ENCODE data around the gene FNIP1.
"Not testable (repeated sequence)": the region's sequence is repeated elsewhere in the genome, so short reads cannot be mapped to it uniquely, and the experiment has no call there.

FNIP1 gene

DNA sequence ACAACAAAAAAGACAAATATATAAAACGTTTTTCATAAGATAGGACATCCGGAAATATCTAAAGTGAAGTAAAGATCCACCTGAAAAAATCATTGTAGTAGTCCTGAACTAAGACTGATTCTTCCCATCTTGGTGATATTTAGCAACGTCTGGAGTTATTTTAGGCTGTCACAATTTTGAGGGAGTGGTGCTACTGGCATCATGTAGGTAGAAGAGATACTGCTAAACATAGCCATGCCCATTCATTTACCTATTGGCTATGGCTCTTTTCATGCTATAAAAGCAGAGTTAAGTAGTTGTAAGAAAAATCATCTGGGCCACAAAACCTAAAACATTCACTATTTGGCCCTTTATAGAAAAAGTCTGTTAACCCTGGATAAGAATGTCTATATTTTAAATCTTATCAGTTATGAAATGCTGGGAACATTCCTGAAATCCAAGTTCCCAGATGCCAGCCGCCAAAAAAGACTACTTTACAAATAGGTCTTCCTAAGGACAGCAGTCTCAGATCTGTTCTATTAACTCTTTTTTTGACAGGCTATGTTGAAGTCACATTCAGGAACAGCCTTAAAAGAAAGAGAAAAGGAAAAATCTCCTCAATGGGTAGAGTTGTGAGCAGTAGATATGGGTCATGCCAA, 188.8 kb downstream of the FNIP1 start:
- no peak for DNase-seq (ENCODE audit: low read depth, low spot score)

DNA sequence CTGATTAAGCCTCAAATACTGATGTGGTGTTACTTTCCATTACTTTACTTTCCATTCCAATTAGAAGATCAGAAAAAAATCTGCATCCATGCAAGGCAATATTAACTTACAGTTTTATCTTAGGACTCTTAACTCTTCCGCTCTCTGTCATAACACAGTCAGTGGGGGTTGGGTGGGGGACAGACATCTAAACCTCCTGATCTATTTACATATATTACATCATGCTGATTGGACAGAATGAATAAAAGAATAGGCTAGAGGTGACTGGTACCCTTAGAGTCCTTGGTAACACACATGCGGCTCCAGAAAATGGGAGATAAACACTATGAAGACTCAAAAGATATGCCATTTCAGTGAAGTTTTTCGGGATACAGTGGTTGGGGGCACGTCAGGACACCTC, 189.4 kb downstream of the FNIP1 start:
- DNase-seq (ENCODE audit: low read depth, low spot score): no peak

DNA sequence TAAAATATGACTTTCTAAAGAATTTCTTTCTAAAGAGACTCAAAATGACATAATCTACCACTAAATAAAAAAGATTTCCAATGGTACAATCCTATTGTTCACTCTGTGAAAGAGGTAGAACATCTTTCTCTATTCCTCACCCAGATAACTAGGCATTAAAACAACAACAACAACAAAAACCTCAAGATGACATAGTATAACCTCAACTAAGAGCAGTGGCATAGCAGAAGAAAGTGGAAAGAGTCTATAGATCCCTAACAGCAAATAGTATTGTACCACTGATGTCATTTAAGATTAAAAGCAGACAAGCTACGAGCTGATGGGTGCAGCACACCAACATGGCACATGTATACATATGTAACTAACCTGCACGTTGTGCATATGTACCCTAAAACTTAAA, 191.7 kb downstream of the FNIP1 start:
- DNase-seq (ENCODE audit: low read depth, low spot score): no peak

DNA sequence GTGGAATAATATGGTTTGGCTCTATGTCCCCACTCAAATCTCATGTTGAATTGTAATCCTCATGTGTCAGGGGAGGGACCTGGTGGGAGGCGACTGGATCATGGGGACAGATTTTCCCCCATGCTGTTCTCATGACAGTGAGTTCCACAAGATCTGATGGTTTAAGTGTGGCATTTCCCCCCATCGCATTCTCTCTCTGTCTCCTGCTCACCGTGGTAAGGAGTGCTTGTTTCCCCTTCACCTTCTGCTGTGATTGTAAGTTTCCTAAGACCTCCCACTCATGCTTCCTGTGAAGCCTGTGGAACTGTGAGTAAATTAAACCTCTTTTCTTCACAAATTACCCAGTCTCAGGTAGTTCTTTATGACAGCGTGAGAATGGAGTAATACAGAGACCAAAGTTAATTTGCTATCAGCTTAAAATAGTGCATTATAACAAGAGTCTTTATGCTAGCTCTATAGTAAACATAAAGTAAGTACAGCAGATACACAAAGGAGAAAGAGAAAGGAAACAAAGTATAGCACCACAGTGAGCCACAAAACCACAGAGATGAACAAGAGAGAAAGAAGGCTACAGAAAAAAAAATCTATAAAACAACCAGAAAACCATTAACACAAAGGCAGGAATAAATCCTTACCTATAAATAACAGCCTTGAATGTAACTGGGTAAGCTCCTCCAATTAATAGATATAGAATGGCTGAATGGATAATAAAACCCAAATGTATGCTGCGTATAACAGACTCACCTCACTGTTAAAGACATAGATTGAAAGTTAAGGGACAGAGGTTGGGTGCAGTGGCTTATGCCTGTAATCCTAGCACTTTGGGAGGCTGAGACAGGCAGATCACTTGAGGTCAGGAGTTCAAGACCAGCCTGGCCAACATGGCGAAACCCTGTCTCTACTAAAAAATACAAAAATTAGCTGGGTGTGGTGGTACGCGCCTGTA, 201.5 kb downstream of the FNIP1 start:
- no peak for DNase-seq (ENCODE audit: low read depth, low spot score)

DNA sequence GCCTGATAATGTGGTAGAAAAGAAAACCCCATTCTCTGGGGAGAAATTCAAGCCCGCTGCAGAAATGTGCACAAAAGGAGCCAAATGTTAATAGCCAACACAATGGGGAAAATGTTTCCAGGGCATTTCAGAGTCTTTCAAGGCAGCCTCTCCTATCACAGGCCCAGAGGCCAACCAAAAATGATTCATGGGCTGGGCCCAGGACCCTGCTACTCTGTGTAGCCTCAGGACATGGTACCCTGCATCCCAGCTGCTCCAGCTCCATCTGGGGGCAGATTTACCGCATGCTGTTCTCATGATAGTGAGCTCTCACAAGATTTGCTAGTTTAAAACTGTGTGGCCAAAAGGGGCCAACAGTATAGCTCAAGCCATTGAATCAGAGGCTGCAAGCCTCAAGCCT, 202.9 kb downstream of the FNIP1 start:
- DNase-seq (ENCODE audit: low read depth, low spot score): no peak

DNA sequence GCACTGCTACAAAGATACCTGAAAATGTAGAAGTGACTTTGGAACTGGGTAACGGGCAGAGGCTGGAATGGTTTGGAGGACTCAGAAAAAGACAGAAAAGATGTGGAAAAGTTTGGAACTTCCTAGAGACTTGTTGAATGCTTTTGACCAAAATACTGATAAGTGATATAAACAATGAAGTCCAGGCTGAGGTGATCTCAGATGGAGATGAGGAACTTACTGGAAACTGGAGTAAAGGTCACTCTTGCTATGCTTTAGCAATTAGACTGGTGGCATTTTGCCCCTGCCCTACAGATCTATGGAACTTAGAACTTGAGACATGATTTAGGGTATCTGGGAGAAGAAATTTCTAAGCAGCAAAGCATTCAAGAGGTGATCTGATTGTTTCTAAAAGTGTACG, 203.4 kb downstream of the FNIP1 start:
- DNase-seq (ENCODE audit: low read depth, low spot score): not testable (repeated sequence)

All from smooth muscle cell of the brain vasculature (primary cell).